HG02610 (cell line): ENCODE measurements around the gene DCDC2C.
"Not testable (repeated sequence)": the region's sequence is repeated elsewhere in the genome, so short reads cannot be mapped to it uniquely, and the experiment has no call there.

Source experiments
- ATAC-seq: cut with Tn5 transposase; IDR thresholded peaks from one replicate; pipeline ENCODE4 v1.9.1; 2021; ENCODE audit warnings: mild to moderate bottlenecking, moderate library complexity; ENCODE audit not compliant: unreplicated experiment

Gene DCDC2C

DNA sequence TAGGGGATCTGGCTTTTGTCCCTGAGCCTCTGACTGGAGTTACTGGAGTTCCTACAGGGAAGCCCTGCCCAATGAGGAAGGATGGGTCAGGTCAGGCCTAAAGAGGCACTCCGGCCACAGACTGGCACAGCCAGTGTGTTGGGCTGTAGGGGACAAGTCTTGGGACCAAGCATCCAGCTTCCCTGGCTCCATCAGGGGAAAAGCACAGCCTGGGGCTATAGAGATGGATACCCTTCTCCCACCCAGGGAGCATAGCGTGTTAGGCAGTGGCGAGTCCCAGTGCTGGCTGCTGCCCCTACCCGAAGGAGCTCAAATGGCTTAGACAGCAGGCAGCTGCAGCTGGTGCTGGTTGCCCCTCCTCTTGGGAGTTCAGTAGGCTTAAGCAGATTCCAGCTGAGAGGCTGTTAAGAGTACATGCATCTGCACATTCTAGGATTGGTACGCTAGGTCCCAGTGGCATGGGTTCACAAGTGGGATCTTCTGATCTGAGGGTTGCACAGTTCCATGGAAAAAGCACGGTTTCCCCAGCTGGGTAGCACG, 111.4 kb downstream of the DCDC2C start:
- no peak for ATAC-seq

DNA sequence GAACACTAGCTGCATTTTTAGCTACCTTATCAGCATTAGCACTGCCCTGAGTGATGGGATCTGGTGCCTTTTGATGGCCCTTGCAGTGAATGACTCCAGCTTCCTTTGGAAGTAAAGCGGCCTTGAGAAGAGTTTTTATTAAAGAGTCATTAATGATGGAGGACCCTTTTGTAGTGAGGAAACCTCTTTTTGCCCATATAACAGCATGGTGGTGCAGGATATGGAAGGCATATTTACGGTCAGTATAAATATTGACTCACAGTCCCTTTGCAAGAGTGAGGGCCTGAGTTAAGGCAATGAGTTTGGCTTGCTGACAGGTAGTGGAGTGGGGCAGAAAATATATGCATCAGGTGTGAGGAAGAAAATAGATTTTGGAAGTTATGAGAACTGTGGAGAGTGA, 113.8 kb downstream of the DCDC2C start:
- ATAC-seq, result not testable (repeated sequence)

DNA sequence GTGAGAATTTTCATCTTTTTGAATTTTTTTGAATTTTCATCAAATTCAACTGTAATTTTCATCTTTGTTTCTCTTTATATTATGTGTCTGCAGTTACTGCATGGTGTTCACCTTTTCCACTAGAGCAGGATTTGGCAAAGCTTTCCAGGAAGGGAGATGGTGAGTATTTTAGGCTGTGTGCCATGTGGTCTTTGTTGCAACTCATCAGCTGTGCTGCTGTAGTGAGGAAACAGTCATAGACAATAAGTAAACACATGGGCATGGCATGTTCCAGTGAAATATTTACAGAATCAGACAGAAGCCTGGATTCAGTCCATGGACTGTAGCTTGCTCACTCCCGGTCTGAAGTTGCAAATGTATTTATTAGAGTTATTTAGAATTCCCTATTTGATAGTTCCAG, 120.4 kb downstream of the DCDC2C start:
- no peak for ATAC-seq

DNA sequence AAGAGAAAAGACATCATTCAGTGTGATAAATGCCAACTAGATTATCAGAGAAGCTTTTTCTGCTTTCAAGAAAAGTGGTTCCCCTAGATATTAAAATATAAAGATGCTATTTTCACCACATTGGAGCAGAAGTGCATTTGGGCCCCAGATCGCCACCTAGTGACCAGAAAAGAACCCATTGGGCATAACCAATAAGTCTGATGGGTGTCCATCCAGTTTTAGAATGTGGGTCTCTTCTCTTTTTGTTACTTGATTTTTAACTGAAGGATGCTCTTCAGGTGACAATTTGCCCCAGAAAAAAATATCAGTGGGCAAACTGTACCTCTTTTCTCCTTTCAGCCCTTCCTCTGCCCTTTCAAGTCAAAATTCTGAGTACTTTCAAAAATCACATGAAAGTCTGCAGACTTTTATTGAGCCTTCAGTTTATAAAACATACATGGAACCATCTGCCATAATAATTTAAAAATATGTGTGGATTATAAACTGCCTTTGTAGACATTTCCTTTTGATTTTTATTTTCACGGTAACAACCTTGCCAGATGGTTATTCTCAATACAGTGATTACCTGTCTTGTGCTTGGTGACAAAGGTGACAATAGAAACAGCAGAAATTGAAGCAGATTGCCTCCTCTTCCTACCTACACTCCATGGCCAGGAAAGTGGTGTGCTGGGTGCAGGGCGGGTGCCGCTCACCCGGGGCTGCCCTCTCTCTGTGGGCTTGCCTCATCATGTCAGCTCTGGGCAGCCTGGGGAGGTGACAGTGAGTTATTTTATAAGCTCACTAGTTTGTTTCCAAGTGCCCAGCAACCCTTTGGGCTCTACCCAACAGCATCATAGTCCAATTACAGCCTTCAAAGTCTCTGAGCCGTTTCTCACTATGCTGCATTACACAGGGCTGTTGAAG, 124.5 kb downstream of the DCDC2C start:
- no peak for ATAC-seq

DNA sequence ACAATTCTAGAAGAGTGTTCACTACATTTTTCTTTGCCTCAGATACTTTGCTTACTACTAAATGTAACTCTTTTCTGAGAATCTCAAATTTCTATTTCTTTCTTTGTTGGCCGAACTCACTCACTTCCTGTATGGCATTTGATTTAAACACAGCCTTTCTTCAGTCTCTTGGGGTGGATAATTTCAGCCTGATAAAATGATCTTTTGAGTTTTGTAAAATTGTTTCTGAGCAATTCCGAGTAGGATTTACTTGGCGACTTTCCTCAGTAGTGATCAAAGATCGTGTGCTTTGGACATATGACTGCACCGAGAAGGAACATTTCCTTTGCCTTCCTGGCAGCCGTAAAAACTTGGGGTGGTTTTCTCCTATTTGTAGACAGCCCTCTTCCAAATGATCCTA, 127.4 kb downstream of the DCDC2C start:
- no peak for ATAC-seq

DNA sequence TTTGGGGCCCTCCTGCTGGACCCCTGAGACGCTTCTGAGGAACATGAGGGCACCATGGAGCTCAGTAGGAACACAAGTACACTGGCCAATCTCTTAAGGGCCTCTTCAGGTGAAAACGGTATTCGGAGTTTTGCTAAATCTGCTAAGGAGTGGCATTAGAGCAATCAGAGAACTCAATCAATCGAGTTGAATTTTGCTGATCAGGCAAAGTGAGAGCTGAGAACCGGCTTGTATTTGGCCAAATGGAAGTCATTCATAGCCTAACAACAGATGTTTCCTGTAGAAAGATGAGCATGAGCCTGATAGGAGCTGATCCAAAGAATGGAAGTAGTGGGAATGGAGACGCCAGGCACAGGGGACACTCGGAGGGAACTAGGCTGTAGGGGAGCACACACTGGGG, 133.7 kb downstream of the DCDC2C start:
- no peak for ATAC-seq

DNA sequence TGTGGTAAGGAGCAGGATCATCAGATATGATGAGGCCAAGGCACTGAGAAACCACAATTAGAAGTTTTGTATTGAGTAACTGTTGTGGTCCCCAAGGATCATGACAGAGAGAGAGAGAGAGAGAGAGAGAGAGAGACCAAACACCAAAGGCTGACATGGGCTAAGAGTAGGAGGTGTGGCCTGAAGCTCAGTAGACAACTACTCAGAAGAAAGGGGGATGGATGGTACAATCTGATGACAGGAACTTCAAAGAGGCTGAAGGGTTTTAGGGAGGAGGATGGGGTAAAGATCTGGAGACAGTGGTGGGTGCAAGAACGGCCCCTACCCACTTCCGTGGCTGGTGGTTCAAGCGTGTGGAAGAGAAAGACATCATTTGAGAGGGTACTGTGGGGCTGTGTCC, 135.0 kb downstream of the DCDC2C start:
- ATAC-seq, result no peak

DNA sequence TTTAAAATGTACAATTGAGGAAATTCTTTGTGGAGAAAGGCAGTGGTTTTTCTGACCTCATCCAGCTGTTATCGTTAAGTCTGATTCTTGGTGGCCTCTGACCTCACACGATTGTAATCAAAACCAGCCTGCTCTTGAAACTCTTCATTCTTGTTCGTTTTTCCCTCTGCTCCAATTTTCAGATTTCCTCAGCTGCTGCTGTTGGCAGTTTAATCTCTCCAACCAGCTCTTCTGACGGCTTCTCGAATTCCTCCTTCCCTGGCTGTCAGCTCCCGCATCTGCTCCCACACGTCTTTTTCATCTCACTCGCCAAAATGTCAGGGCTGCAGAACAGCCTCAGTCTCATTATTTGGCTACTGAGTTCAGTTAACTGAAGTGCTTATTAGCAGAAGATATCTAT, 136.1 kb downstream of the DCDC2C start:
- no peak for ATAC-seq

DNA sequence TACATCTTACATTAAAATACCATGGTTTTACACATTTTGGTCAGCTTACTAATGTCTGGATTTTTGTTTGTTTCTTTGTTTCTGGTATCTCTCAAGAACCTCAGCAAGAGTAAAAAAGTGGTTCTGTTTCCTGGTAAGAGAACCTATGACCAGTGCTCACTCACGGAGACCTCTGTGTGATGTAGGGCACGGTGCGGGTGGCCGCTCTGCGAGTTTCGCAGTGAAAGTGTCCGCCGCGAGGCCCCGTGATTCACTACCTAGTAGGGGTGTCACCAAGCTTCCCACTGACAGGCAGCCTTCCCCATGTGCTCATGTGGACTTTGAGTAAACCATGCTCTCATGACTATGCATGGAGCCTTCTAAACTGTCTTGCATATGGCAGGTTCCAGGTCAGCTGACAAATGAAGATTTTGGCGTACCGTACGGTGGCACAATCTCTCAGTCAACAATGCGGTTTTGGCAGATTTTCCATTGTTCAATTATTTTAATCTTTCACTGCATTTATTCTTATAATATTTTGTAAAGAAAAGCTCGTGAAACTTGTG, 137.3 kb downstream of the DCDC2C start:
- no peak for ATAC-seq

DNA sequence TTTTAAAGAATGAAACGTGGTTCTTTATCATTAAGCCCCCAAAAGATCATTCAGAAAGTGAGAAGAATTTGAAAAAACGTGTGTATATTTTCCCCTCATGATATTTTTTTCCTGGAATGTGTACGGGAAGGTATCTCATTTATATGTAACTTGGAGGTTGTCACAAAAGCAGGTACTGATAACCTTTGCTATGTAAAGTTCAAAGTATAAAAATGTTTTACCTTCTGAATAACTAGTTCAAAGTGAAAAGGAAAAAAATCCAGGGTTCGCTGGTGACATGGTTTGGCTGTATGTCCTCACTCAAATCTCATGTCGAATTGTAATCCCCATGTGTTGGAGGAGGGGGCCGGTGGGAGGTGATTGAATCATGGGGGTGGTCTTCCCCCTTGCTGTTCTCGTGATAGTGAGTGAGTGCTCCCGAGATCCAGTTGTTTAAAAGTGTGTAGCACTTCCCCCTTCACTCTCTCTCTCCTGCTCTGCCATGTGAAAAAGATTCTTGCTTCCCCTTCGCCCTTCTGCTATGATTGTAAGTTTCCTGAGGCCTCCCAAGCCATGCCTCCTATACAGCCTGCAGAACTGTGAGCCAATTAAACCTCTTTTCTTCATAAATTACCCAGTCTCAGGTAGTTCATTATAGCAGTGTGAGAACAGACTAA, 144.2 kb downstream of the DCDC2C start:
- no peak for ATAC-seq

DNA sequence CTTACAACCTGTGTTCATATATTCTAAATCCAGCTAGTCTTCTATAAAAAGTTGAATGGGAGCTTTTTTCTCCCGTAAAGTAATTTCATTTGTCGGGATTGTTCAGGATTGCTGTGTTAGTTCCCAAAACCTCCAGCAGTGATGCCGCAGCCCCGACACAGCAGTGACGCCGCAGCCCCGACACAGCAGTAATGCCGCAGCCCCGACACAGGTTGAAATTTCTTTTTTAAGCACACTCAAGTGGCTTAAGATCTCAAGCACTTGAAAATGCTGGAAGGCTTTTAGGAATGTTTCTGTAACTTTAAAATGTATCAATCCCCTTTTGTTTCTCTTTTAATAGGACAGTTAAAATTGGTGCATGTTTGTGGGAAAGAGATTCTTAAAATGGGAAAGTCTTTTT, 145.4 kb downstream of the DCDC2C start:
- ATAC-seq, result no peak

DNA sequence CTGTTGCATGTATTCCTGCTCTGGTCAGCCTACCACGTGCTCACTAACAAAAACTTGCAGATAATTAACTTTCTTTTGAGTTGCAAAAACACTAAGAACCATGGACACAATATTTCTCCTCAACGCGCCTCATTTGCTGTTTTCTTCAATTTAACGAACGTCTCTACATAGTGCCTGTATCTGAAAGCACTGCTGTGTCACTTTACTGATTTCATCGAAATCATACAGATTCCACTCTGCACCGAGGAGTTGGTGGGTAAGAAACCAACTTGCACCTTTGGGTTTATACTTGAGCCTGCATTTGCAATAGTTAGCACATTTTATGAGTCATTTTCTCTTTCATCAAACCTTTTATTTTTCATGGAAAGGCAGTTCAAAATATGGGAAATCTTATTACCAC, 145.8 kb downstream of the DCDC2C start:
- no peak for ATAC-seq

DNA sequence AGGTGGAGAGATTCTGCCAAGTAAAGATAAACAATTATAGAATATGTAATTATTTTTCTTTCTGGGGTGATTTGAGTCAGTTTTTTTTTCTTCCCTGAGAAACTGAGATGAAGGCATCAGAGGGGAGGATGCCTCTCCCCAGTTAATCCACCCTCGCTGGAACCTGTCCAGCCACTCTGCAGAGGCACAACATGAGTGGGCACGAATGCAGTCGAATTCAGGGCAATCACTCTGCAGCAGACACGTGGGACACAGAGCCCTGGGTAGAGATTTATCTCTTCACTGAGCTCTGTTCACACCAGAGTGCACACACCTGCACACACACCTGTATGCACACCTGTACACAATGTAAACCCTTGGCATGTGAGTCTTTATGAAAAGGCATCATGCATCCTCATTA, 154.2 kb downstream of the DCDC2C start:
- no peak for ATAC-seq

DNA sequence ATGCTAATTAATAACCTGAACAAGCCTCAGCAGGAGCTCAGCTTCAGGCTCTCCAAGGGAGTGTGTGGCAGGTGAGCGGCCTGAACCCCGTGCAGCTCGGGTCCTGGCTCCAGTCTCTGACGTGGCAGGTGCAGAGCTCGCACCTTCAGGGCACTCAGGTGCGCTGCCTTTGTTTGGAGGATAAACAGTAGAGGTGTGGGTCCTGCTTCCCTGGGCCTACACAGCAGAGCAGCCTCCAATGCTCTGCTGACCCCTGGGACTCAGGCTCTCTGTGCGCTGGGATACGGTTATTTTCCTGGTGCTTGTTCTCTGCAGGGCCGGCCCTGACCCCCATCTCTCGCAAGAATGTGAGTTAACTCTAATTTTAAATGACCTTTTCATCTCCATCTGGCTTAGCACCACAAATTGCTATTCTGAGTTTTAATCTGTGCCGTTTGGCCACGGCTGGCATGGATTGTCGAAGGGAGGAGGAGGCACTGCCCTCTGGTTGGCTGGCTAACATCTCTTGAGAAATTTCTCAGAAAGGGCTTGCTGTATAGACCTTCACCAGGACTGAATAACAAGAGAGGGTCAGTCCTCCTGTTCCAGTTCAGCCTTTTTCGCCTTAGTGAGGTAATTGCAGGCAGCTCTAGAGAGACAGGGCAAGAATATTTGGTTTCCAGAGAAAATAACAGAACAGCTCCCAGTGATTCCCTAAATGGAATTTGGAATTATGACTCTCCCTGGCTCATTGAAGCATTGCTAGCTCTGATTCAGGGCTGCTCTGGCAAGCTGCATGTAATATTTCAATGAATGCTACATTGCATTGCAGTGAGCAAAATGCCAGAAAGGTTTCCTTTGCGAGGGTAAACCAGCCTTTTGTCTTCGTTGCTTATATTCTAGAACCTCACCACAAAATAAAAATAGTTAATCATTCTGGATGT, 161.8 kb downstream of the DCDC2C start:
- ATAC-seq, result no peak

DNA sequence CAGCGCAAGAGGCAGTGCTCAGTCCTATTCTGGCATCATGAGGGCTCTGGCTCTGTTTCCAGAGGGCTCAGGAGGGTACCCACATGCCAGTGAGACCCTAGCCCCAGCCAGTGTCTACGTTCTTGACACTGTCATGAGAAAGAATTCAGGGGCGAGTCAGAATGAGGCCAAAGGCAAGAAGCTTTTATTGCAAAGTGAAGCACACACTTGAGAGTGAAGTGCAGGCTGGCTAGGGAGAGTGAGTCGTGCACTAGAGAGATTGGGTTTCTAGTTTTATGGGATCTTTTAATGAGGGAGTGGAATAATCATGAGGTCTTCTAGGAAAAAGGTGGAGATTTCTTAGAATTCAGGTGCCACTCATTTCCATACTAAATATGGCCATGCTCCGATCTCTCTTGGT, 164.1 kb downstream of the DCDC2C start:
- ATAC-seq, result no peak

DNA sequence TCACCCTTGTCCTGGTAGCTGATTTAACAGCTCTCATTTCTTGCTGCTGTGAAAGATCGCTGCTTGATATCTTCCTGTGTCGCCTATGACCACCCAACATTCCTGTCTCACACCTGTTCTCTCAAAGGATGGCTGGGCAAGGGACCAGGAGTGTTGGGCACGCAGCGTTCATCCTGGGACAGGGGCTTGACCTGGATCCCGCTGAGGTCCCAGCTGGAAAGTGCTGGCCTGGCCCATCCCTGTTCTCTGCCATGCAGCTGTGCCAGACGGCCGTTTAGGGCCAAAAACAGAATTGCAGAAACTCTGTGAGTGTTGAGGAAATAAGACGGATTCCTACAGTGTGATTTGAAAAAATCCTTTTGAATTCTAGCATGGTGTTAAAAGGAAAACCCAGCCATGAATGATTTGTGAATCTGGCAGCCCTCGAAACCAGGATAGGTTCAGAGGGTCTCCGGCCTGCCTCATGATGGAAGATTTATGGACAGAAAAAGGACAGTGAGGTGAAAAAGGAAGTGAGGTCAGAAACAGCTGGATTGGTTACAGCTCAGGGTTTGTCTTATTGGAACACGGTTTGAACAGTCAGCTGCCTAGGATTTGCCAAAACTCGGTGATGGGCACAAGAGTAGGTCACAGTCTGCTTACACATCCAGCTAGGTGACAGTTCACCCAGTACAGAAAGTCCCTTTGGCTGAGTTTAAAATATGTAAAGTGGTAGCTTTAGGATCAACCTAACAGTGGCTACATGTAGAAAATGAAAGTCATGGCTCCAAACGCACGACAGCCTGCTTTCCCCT, 164.8 kb downstream of the DCDC2C start:
- ATAC-seq, result no peak

DNA sequence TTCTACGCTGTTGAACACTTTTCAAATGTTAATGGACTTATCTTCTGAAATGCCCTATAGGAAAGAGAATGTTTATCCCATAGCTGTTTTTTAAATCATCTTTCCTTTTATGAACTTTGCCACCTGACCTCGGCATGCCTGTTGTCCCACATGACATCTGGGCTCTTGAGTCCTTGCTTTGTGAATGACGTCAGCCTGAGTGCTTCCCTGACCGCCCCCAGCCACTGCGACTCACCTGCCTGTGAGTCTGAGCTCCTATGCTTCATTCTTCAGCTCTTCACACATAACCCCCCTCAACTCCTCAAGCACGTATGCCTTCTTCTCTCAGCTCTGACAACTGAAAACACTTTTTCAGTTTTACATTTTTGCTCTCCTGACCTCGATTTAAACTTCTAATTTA, 166.8 kb downstream of the DCDC2C start:
- ATAC-seq, result no peak

DNA sequence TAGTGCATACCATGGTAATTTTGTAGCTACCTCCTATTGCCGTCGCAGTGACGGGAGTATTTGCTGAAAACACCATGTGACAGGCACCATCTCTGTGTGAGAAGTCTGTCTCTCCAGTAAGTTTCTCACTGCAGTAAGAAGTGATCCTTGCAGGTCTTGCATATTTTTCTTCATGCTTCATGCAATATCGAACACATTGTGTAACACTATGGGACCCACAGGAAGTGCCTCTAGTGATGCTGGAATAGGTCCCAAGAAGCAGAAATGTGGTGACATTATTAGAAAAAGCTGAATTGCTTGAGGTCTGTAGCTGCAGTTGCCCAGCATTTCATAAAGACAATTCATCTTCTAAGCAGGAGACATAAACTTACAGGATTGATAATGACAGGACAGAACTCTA, 167.6 kb downstream of the DCDC2C start:
- ATAC-seq, result no peak

DNA sequence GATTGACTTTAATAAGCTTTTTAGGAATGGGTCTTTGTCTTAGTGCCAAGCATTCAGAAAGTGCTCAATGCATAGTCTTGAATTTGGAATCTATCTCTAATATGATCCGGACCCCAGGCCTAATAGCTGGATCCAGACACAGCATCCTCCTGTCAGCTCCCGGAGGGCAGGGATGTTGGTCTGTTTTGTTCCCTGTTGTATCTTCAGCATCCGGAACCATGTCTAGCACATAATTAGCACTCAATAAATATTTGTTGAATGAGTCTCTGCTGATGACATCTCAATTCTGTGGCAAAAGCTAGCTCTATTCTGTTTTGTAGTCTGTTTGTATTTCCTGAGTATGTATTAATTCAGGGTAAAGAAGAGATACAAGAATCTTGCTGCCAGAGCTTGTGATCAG, 169.1 kb downstream of the DCDC2C start:
- ATAC-seq, result no peak

DNA sequence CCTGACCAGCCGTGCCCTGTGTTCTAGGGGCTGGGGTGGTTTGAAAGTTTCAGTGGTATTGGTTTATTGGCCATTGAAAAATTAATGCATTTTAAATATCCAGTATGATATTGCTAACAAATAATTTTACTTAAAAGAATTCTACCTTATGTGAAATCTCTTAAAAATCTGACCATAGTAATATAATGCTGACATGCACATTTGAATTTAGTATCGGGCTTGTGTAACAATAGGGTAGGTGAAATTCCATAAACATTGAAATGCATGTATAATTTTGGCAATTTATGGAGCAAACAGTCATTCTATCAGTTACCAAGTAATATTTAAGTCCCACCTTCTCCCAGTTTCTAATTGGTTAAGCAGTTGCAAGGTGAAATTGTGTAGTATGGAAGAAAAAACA, 170.5 kb downstream of the DCDC2C start:
- no peak for ATAC-seq
